Measurements from ENCODE around the gene NACC2. TPM values are rescaled to one million over a fixed set of nuclear protein-coding genes. Genes with fewer than 3 reads are reported as not detected.

The NACC2 gene
- total and polyA plus RNA-seq, 9 of the 15 experiments (the other 6 are each of a cell fraction or from before 2014, with no cell fraction given): 0.70 to 25.1 (median 5.6) TPM

GRCh38 chr9:136050701-136051452 is 44.2 kb downstream of the NACC2 start:
- WGBS (ENCODE audit: insufficient coverage, low coverage, missing lambda C conversion rate): 96% methylated on average over 24 of the region's 55 CpGs
- Histone ChIP-seq H3K27me3 (ENCODE audit: control insufficient read depth in 2 of 2, insufficient read depth in 2 of 2, low read length in 2 of 2) (no peaks in the 10 kb centered on the region), H3K9me1 (ENCODE audit: control insufficient read depth, insufficient read depth, low read length) (no peaks in the 10 kb centered on the region), H3K27ac (ENCODE audit: extremely low read depth, low read depth, low read length) (no peak overlapping the region), H2AFZ (ENCODE audit: low read depth, low read length) (no peak overlapping the region), H3K9me3 (replicated peaks; ENCODE audit: control insufficient read depth, insufficient read depth, low read depth, low read length) (no peaks in the 10 kb centered on the region), H3K4me2 (ENCODE audit: insufficient read depth, low read length) (no peak overlapping the region), H4K20me1 (replicated peaks; ENCODE audit: control insufficient read depth, insufficient read depth, low read length) (peaks cover 6% of the 10 kb centered on the region), H3K79me2 (ENCODE audit: control insufficient read depth, insufficient read depth, low read length) (peaks cover 27% of the 10 kb centered on the region; the same call in 2 of the 3 replicates), H3K36me3 (ENCODE audit: control insufficient read depth, insufficient read depth, low read length) (peaks cover 54% of the 10 kb centered on the region; the same call in 1 of the 3 replicates), H3K9ac (ENCODE audit: insufficient read depth in 1 of 2, low read depth in 2 of 2, low read length in 2 of 2) (no peak overlapping the region), H3K4me3 (no peak overlapping the region), H3K4me1 (replicated peaks in 1 of 2; ENCODE audit: control insufficient read depth in 2 of 2, insufficient read depth in 2 of 2, low read length in 2 of 2) (peaks cover 0 to 66% of the 10 kb centered on the region in 2 experiments; a peak in 2 of 5 replicates)
- CTCF ChIA-PET (ENCODE audit: low intra/inter-chr PET ratio): no interaction called here
- TF ChIP-seq NR0B1 (IDR thresholded peaks at IDR 0.05; ENCODE audit: partially characterized antibody) (no peak), PREB (CRISPR knock-in tag; IDR thresholded peaks at IDR 0.05) (no peak), PTTG1 (tag; IDR thresholded peaks at IDR 0.05; ENCODE audit: low read depth) (no peak), ZNF277 (CRISPR knock-in tag; IDR thresholded peaks at IDR 0.05; ENCODE audit: borderline replicate concordance) (no peak), NR1H2 (CRISPR knock-in tag; IDR thresholded peaks at IDR 0.05) (no peak), RBM22 (IDR thresholded peaks at IDR 0.05; ENCODE audit: low read depth, low read length, poor library complexity, severe bottlenecking) (peak; percentile 36), ARID3B (CRISPR knock-in tag; IDR thresholded peaks at IDR 0.05; ENCODE audit: borderline replicate concordance) (no peak)
- no TSS peak for BruUV-seq (replicated peaks)
- POLR2A ChIA-PET: no interaction called here
- ATAC-seq (no peak), FAIRE-seq (no peak), DNase-seq (ENCODE audit: extremely low read depth in 1 of 4, low spot score in 3 of 4) (no peak)
- intact Hi-C loops (cut with micrococcal nuclease) (no loop called here), in situ Hi-C loops (cut with MboI) (no loop called here)

Data from K562 (cell line).